HG02870 (cell line): ENCODE results near the gene EPO.
A peak's percentile ranks its signal among the peaks of the same experiment; 100 is the strongest.
"Not testable (repeated sequence)": the region's sequence is repeated elsewhere in the genome, so short reads cannot be mapped to it uniquely, and the experiment has no call there.

ENCODE experiments used
- ATAC-seq: cut with Tn5 transposase; IDR thresholded peaks from one replicate; pipeline ENCODE4 v1.9.1; 2021; ENCODE audit warnings: mild to moderate bottlenecking, moderate library complexity; ENCODE audit not compliant: unreplicated experiment

EPO gene

DNA sequence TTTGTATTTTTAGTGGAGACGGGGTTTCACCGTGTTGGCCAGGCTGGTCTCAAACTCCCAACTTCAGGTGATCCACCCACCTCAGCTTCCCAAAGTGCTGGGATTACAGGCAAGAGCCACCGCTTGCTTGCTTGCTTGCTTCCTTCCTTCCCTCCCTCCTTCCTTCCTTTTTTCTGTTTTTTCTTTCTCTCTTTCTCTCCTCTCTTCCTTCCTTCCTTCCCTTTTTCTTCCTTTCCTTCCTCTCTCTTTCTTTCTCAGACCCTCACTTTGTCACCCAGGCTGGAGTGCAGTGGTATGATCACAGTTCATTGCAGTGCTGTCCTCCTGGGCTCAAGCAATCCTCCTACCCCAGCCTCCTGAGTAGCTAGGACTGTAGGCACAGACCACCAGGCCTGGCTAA lies 19.2 kb upstream of the EPO start:
- ATAC-seq = not testable (repeated sequence)

DNA sequence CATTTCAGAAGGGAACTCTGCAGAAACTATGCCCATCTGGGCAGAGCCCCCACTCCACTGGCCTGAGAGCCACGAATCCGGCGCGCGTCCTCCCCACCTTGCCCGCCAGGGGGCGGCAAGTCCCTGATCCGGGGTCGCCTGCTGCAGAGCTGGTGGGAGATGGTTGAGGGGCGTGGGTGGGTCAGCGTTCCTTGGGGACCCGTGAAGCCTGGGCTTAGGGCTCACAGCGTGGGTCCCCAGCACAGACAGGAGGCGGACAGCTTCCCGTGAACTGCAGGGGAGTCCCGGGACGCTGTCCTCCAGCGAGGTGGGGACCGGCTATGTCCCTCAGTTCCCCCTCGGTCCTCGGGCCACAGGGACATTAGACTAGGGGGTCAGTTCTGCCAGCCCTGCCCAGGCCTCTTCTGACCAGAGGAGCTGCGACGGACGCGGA lies 14.9 kb upstream of the EPO start:
- peak; percentile 56 for ATAC-seq

DNA sequence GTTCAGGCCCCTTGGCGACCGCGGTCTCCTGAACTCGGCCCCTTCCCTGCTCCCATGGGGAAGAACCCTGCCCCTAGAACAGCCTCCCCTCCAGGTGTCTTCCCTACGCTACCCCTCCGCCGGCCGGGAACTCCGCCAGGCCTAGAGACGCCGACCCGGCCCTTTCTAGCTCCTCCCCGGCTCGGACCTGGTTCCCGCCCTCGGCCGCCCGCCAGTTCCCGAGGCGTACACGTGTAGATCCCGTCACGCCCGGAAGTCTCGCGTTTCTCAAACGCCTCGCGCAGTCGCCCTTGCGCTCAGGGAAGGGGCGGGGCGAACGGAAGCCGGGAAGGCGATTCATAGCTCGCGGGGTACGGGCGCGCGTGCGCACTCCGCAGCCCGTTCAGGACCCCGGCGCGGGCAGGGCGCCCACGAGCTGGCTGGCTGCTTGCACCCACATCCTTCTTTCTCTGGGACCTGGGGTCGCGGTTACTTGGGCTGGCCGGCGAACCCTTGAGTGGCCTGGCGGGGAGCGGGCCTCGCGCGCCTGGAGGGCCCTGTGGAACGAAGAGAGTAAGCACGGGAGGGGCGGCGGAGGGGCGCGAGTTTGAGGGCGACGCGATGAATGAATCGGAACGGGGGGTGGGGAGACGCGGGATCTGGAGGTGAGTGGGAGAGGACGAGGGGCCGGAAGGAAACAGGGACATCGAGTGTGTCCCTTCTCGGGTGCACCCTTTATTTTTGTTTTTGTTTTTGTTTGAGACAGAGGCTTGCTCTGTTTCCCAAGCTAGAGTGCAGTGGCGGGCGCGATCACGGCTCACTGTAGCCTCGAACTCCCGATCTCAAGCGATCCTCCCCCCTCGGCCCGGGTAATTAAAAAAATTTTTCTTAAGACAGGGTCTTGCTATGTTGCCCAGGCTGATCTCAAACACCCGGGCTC lies 14.3 kb upstream of the EPO start, which contains the start of gene POP7:
TSS of gene POP7 (plus strand) at position 369 of the 919 bp plus-strand sequence. CDS start 710 bp downstream, outside the sequence.
- peak; percentile 88 for ATAC-seq

DNA sequence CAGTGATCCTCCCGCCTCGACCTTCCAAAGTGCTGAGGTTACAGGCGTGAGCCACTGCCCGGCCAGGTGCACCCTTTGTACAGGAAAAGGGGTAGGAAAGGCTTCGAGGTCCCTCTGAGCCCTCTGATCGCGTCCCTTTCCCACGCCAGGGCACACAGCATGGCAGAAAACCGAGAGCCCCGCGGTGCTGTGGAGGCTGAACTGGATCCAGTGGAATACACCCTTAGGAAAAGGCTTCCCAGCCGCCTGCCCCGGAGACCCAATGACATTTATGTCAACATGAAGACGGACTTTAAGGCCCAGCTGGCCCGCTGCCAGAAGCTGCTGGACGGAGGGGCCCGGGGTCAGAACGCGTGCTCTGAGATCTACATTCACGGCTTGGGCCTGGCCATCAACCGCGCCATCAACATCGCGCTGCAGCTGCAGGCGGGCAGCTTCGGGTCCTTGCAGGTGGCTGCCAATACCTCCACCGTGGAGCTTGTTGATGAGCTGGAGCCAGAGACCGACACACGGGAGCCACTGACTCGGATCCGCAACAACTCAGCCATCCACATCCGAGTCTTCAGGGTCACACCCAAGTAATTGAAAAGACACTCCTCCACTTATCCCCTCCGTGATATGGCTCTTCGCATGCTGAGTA lies 13.5 kb upstream of the EPO start:
- no peak for ATAC-seq

DNA sequence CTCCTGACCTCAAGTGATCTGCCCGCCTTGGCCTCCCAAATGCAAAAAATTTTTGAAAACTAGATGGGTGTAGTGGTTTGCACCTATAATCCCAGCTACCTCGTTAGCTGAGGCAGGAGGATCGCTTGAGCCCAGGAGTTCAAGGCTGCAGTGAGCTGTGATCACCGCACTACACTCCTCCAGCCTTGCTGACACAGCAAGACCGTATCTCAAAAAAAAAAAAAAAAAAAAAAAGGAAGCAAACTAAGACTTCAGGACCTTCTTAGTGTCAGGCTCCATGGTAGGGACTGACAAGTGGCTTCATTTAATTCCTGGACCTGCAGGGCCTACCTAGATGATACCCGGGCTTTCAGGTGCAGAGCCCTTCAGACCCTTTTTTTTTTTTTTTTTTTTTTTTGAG lies 11.9 kb upstream of the EPO start:
- no peak for ATAC-seq

DNA sequence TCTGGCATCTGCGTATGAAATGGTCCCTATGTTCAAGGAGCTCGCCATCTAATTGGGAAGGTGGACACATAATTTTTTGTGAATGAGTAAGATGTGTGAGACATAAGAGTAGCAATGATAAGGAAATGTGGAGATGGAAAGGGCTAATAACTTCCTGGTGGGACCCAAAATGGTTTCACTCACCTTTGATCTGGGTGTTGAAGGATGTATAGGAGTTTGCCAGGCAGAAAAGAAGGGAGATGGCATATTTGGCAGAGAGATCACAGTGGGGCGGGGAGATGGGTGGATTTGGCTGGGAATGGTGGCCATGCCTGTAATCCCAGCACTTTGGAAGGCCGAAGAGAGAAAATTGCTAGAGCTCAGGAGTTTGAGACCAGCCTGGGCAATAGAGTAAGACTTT lies 9.8 kb upstream of the EPO start:
- ATAC-seq = no peak

GRCh38 chr7:100711369-100711768 lies 8.9 kb upstream of the EPO start:
- no peak for ATAC-seq

DNA sequence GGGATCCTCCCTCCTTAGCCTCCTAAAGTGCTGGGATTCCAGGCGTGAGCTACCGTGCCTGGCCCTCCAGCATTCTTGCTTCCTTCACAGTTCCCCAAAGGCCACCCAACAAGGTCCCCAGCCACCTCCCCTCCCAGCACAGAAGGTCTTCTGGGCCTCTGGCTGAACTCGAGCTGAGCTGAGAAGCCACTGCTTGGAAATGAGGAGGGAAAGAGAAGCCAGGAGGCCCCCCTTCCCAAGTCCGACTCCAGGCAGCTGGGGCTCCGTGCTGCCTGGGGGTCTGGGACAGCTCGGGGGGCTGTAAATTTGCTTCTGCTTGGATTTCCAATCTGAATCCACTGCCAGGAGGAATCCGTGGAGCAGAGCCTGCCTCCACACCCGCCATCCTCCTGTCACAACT lies 5.5 kb upstream of the EPO start:
- ATAC-seq = no peak

- not testable (repeated sequence) for ATAC-seq
These were observed 3.2 kb upstream of the EPO start for GRCh38 chr7:100717073-100717472.

DNA sequence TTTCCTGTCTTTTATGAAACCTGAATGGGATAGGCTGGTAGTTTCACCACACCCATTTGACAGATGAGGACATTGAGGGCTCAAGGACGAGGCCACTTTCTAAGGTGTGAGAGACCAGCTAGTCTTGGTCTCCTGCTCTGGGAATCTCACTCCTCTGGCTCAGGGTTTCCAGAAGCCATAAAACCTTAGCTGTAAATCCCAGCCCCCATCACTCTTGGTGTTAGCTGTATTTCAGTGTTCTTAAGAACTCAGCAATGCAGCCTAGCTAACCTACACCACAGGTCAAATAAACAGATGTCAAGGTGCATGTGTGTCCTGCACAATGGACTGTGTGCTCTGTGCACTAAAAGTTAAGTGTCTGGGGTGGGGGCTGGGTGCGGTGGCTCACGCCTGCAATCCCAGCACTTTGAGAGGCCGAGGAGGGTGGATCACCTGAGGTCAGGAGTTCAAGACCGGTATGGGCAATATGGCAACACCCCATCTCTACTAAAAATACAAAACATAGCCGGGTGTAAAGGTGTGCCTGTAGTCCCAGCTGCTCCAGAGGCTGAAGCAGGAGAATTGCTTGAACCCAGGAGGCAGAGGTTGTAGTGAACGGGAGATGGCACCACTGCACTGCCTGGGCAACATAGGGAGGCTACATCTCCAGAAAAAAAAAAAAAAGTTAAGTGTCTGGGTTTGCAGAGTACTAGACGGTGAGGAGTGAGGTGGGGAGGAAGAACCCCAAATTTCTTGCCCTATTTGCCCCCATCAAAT lies 567 bp upstream of the EPO start:
- no peak for ATAC-seq

- ATAC-seq = no peak
These were observed 620 bp downstream of the EPO start for GRCh38 chr7:100720671-100721504.

DNA sequence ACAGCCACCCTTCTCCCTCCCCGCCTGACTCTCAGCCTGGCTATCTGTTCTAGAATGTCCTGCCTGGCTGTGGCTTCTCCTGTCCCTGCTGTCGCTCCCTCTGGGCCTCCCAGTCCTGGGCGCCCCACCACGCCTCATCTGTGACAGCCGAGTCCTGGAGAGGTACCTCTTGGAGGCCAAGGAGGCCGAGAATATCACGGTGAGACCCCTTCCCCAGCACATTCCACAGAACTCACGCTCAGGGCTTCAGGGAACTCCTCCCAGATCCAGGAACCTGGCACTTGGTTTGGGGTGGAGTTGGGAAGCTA lies 1.2 kb downstream of the EPO start:
- ATAC-seq = no peak

GRCh38 chr7:100722480-100723212 lies 2.4 kb downstream of the EPO start:
- ATAC-seq = no peak

GRCh38 chr7:100723732-100724275 lies 3.5 kb downstream of the EPO start:
- no peak for ATAC-seq

DNA sequence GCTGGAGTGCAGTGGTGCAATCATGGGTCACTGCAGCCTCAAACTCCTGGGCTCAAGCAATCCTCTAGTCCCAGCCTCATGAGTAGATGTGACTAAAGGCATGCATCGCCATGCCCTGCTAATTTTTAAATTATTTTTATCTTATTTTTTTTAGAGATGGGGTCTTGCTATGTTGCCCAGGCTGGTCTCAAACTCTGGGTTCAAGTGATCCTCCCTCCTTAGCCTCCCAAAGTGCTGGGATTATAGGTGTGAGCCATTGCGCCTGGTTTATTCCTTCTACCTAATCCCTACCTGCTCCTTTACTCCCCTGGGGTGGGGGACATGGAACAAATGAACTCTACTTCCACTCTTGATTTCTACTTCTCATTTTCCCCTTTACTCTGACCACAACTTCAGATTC lies 4.1 kb downstream of the EPO start:
- not testable (repeated sequence) for ATAC-seq

DNA sequence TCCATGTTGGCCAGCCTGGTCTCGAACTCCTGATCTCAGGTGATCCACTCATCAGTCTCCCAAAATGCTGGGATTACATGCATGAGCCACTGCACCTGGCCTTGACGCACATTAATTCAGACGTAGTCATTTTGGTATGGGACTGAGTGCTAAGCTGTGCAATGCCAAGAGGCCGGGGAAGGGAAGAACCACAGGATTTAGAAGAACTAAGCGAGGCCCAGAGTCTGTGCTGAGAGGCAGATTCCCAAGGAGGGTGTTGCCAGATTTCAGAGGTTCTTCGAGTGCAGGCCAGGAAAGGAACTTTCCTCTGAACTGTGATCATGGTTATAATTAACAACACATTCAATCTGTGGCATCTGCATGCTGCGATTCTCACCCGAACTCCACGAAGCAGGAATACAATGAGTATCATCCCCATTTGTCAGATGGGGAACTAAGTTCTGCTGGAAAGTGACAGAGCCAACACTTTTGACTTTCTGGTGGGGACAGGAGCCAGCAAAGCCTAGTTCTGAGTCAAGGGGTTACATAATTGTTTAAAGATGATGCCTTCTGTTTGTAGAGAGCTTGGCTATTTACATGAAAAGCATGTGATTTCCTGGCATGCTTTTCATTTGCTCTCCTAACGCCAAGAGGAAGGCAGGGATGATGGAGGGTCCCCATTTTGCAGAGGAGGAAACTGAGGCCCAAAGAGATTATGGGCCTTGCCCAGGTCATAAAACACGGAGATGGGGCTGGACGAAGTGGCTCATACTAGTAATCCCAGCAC lies 6.9 kb downstream of the EPO start:
- no peak for ATAC-seq

GRCh38 chr7:100728196-100728595 lies 7.9 kb downstream of the EPO start:
- no peak for ATAC-seq

DNA sequence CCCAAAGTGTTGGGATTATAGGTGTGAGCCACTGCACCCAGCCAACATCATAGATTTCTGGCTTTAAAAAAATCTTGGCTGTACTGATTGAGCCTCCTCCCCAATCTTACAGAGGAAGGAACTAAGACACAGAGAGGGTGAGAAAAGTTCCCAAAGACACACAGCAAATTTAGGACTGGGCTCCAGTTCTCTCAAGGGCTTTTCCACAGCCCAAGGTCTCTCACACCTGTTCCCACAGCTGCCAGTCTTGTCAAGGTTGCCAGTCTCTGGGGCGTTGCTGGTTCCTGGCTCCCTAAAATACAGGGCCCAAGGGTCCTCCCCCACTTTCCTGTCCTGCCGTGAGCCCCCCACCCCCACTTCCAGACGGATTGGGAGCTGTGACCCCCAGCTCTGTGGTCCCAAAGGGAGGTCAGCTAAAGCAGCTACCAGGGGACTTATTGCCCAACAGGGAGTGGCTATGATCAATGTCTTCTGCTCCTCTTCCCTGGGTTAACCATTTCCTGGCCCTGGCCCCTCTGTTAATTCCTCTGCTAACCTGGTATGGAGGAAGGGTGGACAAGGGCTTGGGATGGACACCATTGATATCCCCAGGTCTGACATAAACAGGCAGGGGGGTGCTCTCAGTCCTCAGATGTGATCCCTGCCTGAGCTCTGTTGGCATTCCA lies 10.0 kb downstream of the EPO start:
- no peak for ATAC-seq
